ENCODE results near the gene GPN2. TPM values are rescaled to one million over a fixed set of nuclear protein-coding genes. Genes with fewer than 3 reads are reported as not detected.
"Not testable (repeated sequence)": the region's sequence is repeated elsewhere in the genome, so short reads cannot be mapped to it uniquely, and the experiment has no call there.

Gene GPN2
- total RNA-seq, 4 donors from 2014 or later, result 8.9 to 10.0 (median 9.8) TPM

DNA sequence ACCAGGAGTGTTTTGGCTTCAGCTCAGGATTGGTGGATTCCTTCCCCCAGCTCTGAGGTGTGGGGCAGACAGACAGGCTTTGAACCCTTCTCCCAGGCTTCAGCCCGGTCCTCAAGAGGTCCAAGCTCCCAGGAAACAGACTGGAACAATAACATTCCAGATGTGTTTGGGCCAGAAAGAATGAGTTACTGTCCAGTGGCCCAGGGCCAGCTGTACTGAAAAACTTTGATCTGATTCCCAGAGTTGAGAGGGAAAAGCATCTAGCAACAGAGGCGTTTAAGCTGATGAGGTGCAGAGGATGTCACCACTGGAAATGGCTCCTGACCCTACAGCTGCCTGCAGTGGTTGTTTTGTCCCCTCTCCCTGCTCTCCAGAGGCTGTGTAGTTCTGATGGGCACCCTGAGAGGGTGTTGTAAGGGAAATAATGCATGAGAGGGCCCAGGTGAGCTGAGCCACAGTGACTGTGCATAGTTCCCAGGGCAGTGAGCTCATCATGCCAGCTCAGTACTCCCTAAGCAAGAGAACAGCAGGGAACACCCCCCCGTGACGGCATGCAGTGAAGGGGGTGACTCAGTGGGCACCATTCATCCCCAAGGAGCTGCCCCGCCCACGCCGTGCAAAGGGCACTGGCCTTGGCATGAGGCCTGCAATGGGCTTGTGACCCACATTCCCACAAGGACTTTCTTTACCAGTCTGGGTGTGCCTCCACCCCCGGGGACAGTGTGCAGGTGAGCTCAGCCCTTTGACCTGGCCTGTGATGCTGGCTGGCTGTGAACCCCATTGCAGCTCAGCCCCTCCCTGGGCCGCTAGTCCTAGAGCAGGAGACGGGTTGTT is 40.9 kb downstream of the GPN2 start:
- DNase-seq (no peak), ATAC-seq (no peak)
- Histone ChIP-seq H3K4me1 (peaks cover 0 to 5% of the 10 kb centered on the region in 2 donors), H3K27me3 (no peaks in the 10 kb centered on the region), H3K27ac (no peak overlapping the region), H3K9me3 (no peaks in the 10 kb centered on the region), H3K36me3 (peaks cover 0 to 63% of the 10 kb centered on the region in 2 donors), H3K4me3 (no peak overlapping the region)
- intact Hi-C loops (cut with DNase I; ENCODE audit: low total_unique reads) (no loop called here), in situ Hi-C loops (cut with MboI; ENCODE audit: low sequenced_read_pairs in 4 of 4) (no loop called here)
- TF ChIP-seq POLR2A (IDR thresholded peaks at IDR 0.05) (no peak), CTCF (IDR thresholded peaks at IDR 0.05 in 4 of 5, conservative IDR thresholded peaks at IDR 0.05 in 1 of 5) (no peak)

DNA sequence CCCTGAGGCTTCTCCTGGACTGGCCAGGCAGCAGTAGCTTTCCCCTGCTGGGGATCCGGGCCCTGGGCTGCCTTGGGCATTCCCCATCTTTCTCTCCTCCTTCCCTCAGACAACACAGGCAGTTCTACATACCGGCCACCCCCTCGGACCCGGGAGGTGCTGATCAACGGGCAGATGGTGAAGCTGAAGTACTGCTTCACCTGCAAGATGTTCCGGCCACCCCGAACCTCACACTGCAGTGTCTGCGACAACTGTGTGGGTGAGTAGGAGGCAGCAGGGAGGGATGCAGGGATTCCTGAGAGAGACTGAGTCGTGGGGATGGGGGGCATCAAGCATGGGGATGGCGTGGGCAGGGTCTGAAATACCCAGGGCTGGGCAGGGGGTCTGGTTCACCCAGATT is 41.6 kb downstream of the GPN2 start:
- no peak overlapping the region for H3K27ac ChIP-seq
- TF ChIP-seq POLR2A (IDR thresholded peaks at IDR 0.05) (no peak), CTCF (IDR thresholded peaks at IDR 0.05 in 4 of 5, conservative IDR thresholded peaks at IDR 0.05 in 1 of 5) (no peak)
- H3K36me3 ChIP-seq, result peaks cover 0 to 62% of the 10 kb centered on the region in 2 donors
- no peak for DNase-seq
- H3K27me3 ChIP-seq, result no peaks in the 10 kb centered on the region
- no peak for ATAC-seq
- H3K4me1 ChIP-seq, result peaks cover 0 to 5% of the 10 kb centered on the region in 2 donors
- H3K4me3 ChIP-seq, result no peak overlapping the region
- in situ Hi-C loops (cut with MboI; ENCODE audit: low sequenced_read_pairs in 4 of 4), result no loop called here
- no peaks in the 10 kb centered on the region for H3K9me3 ChIP-seq
- intact Hi-C loops (cut with DNase I; ENCODE audit: low total_unique reads), result no loop called here

GRCh38 chr1:26847826-26848225 is 42.3 kb downstream of the GPN2 start:
- H3K4me1 ChIP-seq; H3K27me3 ChIP-seq; DNase-seq; in situ Hi-C loops (cut with MboI; ENCODE audit: low sequenced_read_pairs in 4 of 4); ATAC-seq; H3K9me3 ChIP-seq; intact Hi-C loops (cut with DNase I; ENCODE audit: low total_unique reads); H3K27ac ChIP-seq; H3K4me3 ChIP-seq: not testable (repeated sequence)
- peaks cover 0 to 66% of the 10 kb centered on the region in 2 donors for H3K36me3 ChIP-seq

GRCh38 chr1:26844424-26845196 is 45.5 kb downstream of the GPN2 start:
- H3K4me1 ChIP-seq, result peaks cover 0 to 5% of the 10 kb centered on the region in 2 donors
- H3K27ac ChIP-seq, result no peak overlapping the region
- no peak overlapping the region for H3K4me3 ChIP-seq
- peaks cover 0 to 53% of the 10 kb centered on the region in 2 donors for H3K36me3 ChIP-seq
- TF ChIP-seq POLR2A (IDR thresholded peaks at IDR 0.05) (no peak), CTCF (IDR thresholded peaks at IDR 0.05 in 4 of 5, conservative IDR thresholded peaks at IDR 0.05 in 1 of 5) (no peak)
- peak in 1 of 2 donors; percentile 33 for ATAC-seq
- H3K27me3 ChIP-seq, result no peaks in the 10 kb centered on the region
- in situ Hi-C loops (cut with MboI; ENCODE audit: low sequenced_read_pairs in 4 of 4), result no loop called here
- DNase-seq, result no peak
- intact Hi-C loops (cut with DNase I; ENCODE audit: low total_unique reads), result no loop called here
- H3K9me3 ChIP-seq, result no peaks in the 10 kb centered on the region

- intact Hi-C loops (cut with DNase I; ENCODE audit: low total_unique reads) (no loop called here), in situ Hi-C loops (cut with MboI; ENCODE audit: low sequenced_read_pairs in 4 of 4) (no loop called here)
- H3K9me3 ChIP-seq, result no peaks in the 10 kb centered on the region
- H3K27me3 ChIP-seq, result no peaks in the 10 kb centered on the region
- ATAC-seq, result no peak
- H3K4me1 ChIP-seq, result peaks cover 0 to 5% of the 10 kb centered on the region in 2 donors
- H3K4me3 ChIP-seq, result no peak overlapping the region
- DNase-seq, result no peak
- H3K27ac ChIP-seq, result no peak overlapping the region
- TF ChIP-seq POLR2A (IDR thresholded peaks at IDR 0.05) (no peak), CTCF (IDR thresholded peaks at IDR 0.05 in 4 of 5, conservative IDR thresholded peaks at IDR 0.05 in 1 of 5) (no peak)
- peaks cover 0 to 60% of the 10 kb centered on the region in 2 donors for H3K36me3 ChIP-seq
Observed at GRCh38 chr1:26839779-26840178, 50.3 kb downstream of the GPN2 start.

Measured in gastrocnemius medialis (tissue), 4 donors.